HEK293T (cell line): ENCODE data around the gene PHF11.

Experiments used
- CTCF ChIA-PET: fragments of 350-600 bp; formaldehyde crosslinking; extraction: SDS; loops from one replicate; lab custom pipeline; 2021; ENCODE audit warnings: antibody characterized with exemption, inconsistent platforms; lab: Yijun Ruan, JAX
- POLR2A ChIA-PET: fragments of 350-600 bp; formaldehyde crosslinking; extraction: SDS; loops from one replicate; lab custom pipeline; 2020; ENCODE audit warnings: antibody characterized with exemption, inconsistent platforms; lab: Yijun Ruan, JAX
- DNase-seq: peaks from one replicate; pipeline ENCODE4 v3.0.0; 2012; ENCODE audit warnings: mixed read lengths; ENCODE audit errors: extremely low spot score
- ARNT ChIP-seq: fragments of 450-650 bp; IDR thresholded peaks from 2 replicates; pipeline ENCODE4 v1.6.1; 2017; ENCODE audit warnings: mild to moderate bottlenecking
- BHLHE40 ChIP-seq: fragments of 450-650 bp; IDR thresholded peaks from 2 replicates; pipeline ENCODE4 v1.6.1; 2016; ENCODE audit warnings: mild to moderate bottlenecking, moderate library complexity, borderline replicate concordance
- CTBP1 ChIP-seq: fragments of 450-650 bp; IDR thresholded peaks from 2 replicates; pipeline ENCODE4 v1.6.1; 2016; ENCODE audit warnings: borderline replicate concordance
- ELF4 ChIP-seq: fragments of 450-650 bp; IDR thresholded peaks from 2 replicates; pipeline ENCODE4 v1.6.1; 2017; ENCODE audit warnings: antibody characterized with exemption
- FOXA1 ChIP-seq: fragments of 450-650 bp; IDR thresholded peaks from 2 replicates; pipeline ENCODE4 v1.6.1; 2016; ENCODE audit warnings: mild to moderate bottlenecking
- FOXK2 ChIP-seq: fragments of 450-650 bp; IDR thresholded peaks from 2 replicates; pipeline ENCODE4 v1.6.1; 2016; ENCODE audit warnings: mild to moderate bottlenecking
- FOXM1 ChIP-seq: fragments of 450-650 bp; IDR thresholded peaks from 2 replicates; pipeline ENCODE4 v1.6.1; 2017; ENCODE audit warnings: mild to moderate bottlenecking, borderline replicate concordance
- HDGF ChIP-seq: fragments of 450-650 bp; IDR thresholded peaks from 2 replicates; pipeline ENCODE4 v1.6.1; 2017; ENCODE audit warnings: antibody characterized with exemption, borderline replicate concordance
- L3MBTL2 ChIP-seq: fragments of 450-650 bp; conservative IDR thresholded peaks from 2 replicates; pipeline ENCODE4 v1.6.1; 2016; ENCODE audit warnings: mild to moderate bottlenecking
- LEF1 ChIP-seq: fragments of 450-650 bp; IDR thresholded peaks from 2 replicates; pipeline ENCODE4 v1.6.1; 2017; ENCODE audit warnings: mild to moderate bottlenecking, borderline replicate concordance
- NFRKB ChIP-seq: fragments of 450-650 bp; IDR thresholded peaks from 2 replicates; pipeline ENCODE4 v1.6.1; 2016; ENCODE audit warnings: mild to moderate bottlenecking, moderate library complexity
- PKNOX1 ChIP-seq: fragments of 450-650 bp; IDR thresholded peaks from 2 replicates; pipeline ENCODE4 v1.6.1; 2016
- SP1 ChIP-seq: fragments of 450-650 bp; IDR thresholded peaks from 2 replicates; pipeline ENCODE4 v1.6.1; 2017
- SUZ12 ChIP-seq: fragments of 450-650 bp; IDR thresholded peaks from 2 replicates; pipeline ENCODE4 v1.6.1; 2016; ENCODE audit warnings: mild to moderate bottlenecking
- ZNF384 ChIP-seq: fragments of 450-650 bp; IDR thresholded peaks from 2 replicates; pipeline ENCODE4 v1.6.1; 2016

PHF11 gene

GRCh38 chr13:49567491-49567890, 71.7 kb downstream of the PHF11 start:
- no peak for TF ChIP-seq SP1
- no peak for TF ChIP-seq ZNF384
- no peak for TF ChIP-seq HDGF
- TF ChIP-seq ELF4 = no peak
- TF ChIP-seq FOXM1 = no peak
- TF ChIP-seq FOXA1 = no peak
- TF ChIP-seq ARNT = no peak
- no peak for TF ChIP-seq FOXK2
- TF ChIP-seq LEF1 = no peak
- TF ChIP-seq BHLHE40 = no peak
- TF ChIP-seq NFRKB = no peak
- no peak for TF ChIP-seq CTBP1
- TF ChIP-seq L3MBTL2 = no peak
- no peak for TF ChIP-seq SUZ12
- no peak for TF ChIP-seq PKNOX1
- no peak for DNase-seq
- ChIA-PET POLR2A (interaction anchor here (1.2 kb wide), 1 partner anchor 124 kb away, joined by 3 read pairs; the partner anchor contains the start of genes CAB39L and SETDB2), CTCF (no interaction called here)

- POLR2A ChIA-PET = no interaction called here
- CTCF ChIA-PET = interaction anchor here (0.8 kb wide), 1 partner anchor 10 kb away, joined by 3 read pairs; no protein-coding TSS in a partner anchor
- no peak for DNase-seq
- TF ChIP-seq NFRKB (no peak), FOXM1 (no peak), LEF1 (no peak), SP1 (no peak), FOXA1 (no peak), HDGF (no peak)
Measured at GRCh38 chr13:49569993-49570689, 74.4 kb downstream of the PHF11 start.

- ChIA-PET POLR2A (no interaction called here), CTCF (no interaction called here)
- no peak for DNase-seq
- no peak for TF ChIP-seq SP1
Measured at GRCh38 chr13:49571299-49572240, 75.8 kb downstream of the PHF11 start.
